COLO668 (cell line): ENCODE data around the gene AFAP1.

ENCODE experiments used
- DNase-seq: peaks from one replicate; lab custom pipeline; 2025; ENCODE audit not compliant: unreplicated experiment; lab: John Stamatoyannopoulos, UW

The AFAP1 gene

DNA sequence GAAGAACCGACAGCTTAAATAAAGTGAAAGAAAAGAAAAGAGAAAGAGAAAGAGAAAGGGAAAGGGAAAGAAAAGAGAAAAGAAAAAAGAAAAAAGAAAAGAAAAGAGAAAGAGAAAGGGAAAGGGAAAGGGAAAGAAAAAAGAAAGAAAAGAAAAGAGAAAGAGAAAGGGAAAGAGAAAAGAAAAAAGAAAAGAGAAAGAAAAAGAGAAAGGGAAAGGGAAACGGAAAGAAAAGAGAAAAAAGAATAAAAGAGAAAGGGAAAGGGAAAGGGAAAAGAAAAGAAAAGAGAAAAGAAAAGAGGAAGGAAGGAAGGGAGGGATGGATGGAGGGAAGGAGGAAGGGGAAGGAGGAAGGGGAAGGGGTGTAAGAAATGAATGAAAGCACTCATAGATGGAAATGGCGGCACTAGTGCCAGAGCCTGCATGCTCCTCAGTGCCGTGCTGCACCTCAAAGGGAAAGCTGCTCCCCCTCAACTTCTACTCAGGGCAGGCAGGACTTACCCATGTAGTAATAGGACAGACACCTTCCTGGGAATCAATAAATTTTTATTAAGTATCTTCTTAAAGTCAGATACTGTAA, 70.7 kb downstream of the AFAP1 start:
- no peak for DNase-seq

DNA sequence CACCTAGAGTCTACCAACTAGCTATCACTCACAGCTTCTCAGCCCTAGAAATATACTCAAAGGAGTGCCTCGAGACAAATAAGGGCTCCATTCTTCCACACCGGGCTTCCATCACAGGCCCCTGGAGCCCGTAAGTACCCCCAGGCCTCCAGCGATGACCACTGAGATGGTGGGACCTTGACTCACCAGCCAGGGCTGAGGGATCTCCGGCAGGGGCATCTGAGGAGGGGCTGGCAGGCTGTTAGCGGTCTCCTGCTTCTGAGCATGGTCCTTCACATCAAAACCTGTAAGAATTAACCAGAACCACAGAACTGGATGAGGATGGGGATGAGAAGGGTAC, 71.3 kb downstream of the AFAP1 start:
- no peak for DNase-seq

GRCh38 chr4:7867701-7868435, 71.8 kb downstream of the AFAP1 start:
- DNase-seq, result no peak

GRCh38 chr4:7867191-7867590, 72.5 kb downstream of the AFAP1 start:
- no peak for DNase-seq

DNA sequence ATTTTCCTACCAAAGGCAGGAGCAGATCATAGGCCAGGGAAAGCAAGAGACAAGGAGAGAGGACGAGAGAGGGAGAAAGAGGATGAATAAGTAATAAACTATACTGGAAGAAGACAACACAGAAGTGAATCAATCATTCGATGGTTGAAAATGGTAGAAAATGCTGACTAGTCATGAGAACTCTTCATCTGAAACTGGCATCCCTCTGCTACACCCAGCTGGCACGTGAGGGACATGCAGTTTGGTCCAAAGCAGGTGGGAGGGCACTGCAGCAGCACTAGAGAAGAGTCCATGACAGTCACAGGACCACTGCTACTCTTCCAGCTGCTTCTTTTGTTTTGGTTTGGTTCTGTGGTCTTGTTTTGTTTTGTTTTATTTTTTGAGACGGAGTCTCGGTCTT, 74.1 kb downstream of the AFAP1 start:
- no peak for DNase-seq

DNA sequence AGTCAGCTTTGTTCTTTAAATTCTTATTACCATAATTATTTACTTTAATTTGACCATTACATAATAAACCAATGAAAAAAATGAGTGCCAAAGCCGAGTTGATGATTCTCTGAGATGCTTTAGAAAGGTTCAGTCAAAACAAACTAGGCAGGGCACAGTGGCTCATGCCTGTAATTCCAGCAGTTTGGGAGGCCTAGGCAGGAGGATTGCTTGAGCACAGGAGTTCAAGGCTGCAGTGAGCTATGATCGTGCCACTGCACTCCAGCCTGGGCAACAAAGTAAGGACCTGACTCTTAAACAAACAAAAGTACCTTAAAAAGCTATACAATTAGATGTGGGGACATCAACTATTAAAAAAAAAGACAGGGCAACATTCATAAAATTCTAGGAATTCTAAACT, 75.0 kb downstream of the AFAP1 start:
- DNase-seq, result no peak

DNA sequence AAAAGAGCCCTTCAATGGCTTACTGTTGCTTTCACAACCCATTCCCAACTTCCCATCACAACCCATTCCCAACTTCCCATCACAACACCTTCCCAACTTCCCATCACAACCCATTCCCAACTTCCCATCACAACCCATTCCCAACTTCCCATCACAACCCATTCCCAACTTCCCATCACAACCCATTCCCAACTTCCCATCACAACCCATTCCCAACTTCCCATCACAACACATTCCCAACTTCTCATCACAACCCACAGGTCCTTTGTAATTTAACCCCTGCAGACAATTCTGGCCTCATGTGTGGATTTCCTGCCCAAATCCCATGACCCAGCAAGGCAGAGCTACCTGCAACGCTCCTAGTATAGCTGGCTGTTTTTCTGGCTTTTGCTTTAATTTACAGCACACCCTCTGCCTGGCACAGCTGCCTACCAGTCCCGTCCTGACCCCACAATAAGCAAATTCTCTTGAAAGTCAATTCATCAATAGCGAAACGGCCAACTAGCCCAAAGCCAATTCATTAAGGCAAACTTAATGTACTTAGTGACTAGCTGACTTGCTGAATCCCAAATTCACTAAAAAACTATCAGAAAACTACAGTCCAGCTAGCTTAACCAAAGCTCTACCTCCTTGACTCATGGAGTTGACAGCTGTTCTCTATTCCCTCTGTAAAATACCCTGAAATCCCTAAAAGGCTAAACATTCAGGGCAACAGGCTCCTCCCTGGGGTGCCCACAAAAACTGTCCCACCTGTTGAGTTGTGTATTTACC, 75.6 kb downstream of the AFAP1 start:
- no peak for DNase-seq

GRCh38 chr4:7862561-7863192, 77.0 kb downstream of the AFAP1 start:
- no peak for DNase-seq

GRCh38 chr4:7861440-7861881, 78.2 kb downstream of the AFAP1 start:
- no peak for DNase-seq

DNA sequence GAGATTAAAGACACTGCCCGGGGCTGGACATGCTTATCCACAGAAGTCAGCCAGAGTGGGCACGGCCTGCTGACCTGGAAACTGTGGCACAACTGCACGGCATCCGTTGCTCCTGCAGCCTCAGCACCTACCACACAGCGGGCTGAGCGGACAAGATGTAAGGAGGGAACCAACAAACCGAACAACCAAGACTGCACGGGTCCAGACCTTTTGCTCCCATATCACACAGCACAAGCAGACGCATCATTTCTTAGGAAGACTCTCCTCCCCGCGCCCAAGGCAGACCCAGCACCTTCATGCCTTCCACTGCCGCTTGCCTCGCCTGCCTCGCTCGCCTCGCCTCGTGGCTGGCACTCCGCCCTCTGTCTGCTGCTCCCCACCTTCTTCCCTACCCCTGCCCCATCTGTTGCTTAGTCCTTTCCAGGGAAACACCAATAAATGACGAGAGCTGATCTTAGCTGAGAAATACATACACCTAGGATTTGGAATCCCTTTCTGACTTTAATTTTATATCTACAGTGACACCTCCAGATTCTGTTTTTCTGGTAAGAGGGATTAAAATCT, 79.0 kb downstream of the AFAP1 start:
- DNase-seq, result no peak

- no peak for DNase-seq
These were observed 80.3 kb downstream of the AFAP1 start for GRCh38 chr4:7859326-7859725.

DNA sequence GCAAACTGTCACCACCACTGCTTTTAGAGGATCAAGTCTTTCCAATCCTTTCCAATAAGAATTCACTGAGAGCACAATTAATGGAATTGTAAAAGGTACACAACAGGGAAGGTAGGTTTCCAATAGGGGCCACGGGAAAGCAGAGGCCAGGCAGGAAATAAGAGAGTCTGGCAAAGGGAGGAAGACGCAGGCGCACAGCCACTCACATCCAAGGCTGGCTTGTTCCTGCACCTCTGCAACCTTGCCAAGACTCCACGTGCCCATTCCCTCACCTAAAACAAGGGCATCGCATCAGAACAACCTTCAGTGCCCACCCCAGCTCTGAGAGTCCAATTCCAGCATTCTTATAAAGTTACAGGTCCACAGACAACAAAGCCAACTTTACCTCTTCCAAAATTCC, 81.2 kb downstream of the AFAP1 start:
- no peak for DNase-seq

GRCh38 chr4:7857993-7858392, 81.7 kb downstream of the AFAP1 start:
- no peak for DNase-seq

DNA sequence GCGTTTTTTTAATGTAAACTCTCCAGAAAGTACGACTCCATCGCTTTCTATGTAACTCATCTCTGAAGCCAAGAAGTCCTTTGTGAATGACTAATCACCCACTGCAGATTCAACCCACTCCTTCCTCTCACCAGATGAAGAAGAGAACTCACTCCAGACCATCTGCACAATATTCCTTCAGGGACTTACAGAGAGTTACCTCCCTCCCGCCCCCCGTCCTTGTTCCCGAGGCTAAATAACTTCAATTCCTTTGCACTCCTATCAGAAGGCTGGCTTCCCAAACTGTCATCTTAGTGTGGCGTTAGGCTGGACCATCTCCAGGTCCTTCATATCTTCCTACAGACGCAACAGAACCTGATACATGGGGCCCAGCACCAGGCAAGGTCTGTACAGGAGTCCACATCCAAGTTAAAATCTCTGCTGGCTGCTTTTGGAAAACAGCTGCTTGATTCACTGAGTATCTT, 82.4 kb downstream of the AFAP1 start:
- no peak for DNase-seq

- DNase-seq, result no peak
These were observed 83.9 kb downstream of the AFAP1 start for GRCh38 chr4:7855731-7856130.

- no peak for DNase-seq
These were observed 84.8 kb downstream of the AFAP1 start for GRCh38 chr4:7854697-7855370.

GRCh38 chr4:7854216-7854615, 85.4 kb downstream of the AFAP1 start:
- no peak for DNase-seq

DNA sequence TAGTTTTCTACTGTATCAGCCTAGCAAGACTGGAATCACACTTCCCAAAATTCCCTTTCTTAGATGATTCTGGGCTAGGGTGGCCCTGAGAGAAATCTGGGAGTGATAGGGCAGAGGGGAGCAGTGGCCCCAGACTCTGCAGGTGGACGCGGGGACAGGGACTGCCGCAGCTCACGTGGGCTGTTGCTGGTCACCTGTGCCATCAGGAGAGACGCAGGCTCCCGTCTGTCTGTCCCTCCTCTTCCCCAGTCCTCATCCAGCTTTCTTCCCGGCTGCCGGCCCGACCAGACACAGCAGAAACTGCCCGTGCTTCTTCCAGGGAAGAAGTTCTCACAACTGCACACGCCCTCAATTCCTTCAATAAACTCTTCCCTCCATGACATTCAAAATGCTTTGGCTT, 86.4 kb downstream of the AFAP1 start:
- no peak for DNase-seq

DNA sequence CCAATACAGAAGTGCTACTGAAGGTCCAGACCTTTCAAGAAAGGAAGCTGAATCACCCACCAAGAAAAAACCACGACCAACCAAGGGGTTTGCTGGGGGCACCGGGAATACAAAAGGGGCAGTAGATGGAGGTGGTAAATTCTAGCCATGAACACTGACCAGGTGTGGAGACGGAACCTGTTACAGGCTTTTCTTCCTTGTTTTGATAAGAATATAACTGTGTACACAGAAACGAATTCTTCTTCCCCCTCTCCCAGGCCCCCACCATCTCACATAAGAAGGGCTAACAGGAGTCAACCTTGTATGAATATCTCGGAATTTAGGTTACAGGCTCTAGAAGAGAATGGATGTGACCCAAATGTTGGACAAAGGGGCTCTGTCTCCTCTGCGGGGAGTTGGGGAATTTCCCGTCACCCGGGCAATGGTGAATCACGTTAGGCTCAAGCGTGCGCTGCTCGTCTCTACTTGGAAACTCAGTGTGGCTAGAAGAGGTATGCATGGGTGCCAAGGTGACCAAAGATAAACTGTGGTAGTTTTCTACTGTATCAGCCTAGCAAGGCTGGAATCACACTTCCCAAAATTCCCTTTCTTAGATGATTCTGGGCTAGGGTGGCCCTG, 87.0 kb downstream of the AFAP1 start:
- no peak for DNase-seq

GRCh38 chr4:7850489-7850888, 89.2 kb downstream of the AFAP1 start:
- DNase-seq, result peak; percentile 5
